ENCODE data around the gene ECE2. TPM values are rescaled to one million over a fixed set of nuclear protein-coding genes. Genes with fewer than 3 reads are reported as not detected.

Gene ECE2
- total RNA-seq, 6 experiments from 2014 or later, result not detected

- H3K4me1 Mint-ChIP-seq (ENCODE audit: low read depth), result peaks cover 8% of the 10 kb centered on the region
- no peak overlapping the region for H3K4me3 Mint-ChIP-seq
- no peak for TF ChIP-seq CTCF (IDR thresholded peaks at IDR 0.05)
- no peak overlapping the region for H3K27ac Mint-ChIP-seq
- H3K9me3 Mint-ChIP-seq, result no peaks in the 10 kb centered on the region
- no peak for DNase-seq
- peaks cover 7% of the 10 kb centered on the region for H3K36me3 Mint-ChIP-seq (ENCODE audit: low read depth)
- H3K27me3 Mint-ChIP-seq (ENCODE audit: insufficient read depth), result peaks cover 13% of the 10 kb centered on the region
These were observed 38.0 kb upstream of the ECE2 start for GRCh38 chr3:184237807-184238206.

GRCh38 chr3:184238246-184238818 lies 37.5 kb upstream of the ECE2 start:
- Mint-ChIP-seq H3K4me3 (no peak overlapping the region), H3K4me1 (ENCODE audit: low read depth) (peaks cover 8% of the 10 kb centered on the region), H3K27me3 (ENCODE audit: insufficient read depth) (peaks cover 13% of the 10 kb centered on the region), H3K36me3 (ENCODE audit: low read depth) (peaks cover 9% of the 10 kb centered on the region), H3K9me3 (no peaks in the 10 kb centered on the region), H3K27ac (no peak overlapping the region)
- TF ChIP-seq CTCF (IDR thresholded peaks at IDR 0.05), result no peak
- no peak for DNase-seq

- Mint-ChIP-seq H3K9me3 (no peaks in the 10 kb centered on the region), H3K27ac (no peak overlapping the region; the same call in 1 of the 2 replicates), H3K4me1 (ENCODE audit: low read depth) (peaks cover 4% of the 10 kb centered on the region), H3K4me3 (no peak overlapping the region), H3K36me3 (ENCODE audit: low read depth) (peaks cover 9% of the 10 kb centered on the region), H3K27me3 (ENCODE audit: insufficient read depth) (peaks cover 11% of the 10 kb centered on the region)
- no peak for DNase-seq
- TF ChIP-seq CTCF (IDR thresholded peaks at IDR 0.05), result no peak
These were observed 36.6 kb upstream of the ECE2 start for GRCh38 chr3:184239221-184239620.

GRCh38 chr3:184239708-184240107 lies 36.1 kb upstream of the ECE2 start:
- H3K4me3 Mint-ChIP-seq, result no peak overlapping the region
- H3K4me1 Mint-ChIP-seq (ENCODE audit: low read depth), result no peaks in the 10 kb centered on the region
- H3K27me3 Mint-ChIP-seq (ENCODE audit: insufficient read depth), result peaks cover 8% of the 10 kb centered on the region
- no peak overlapping the region for H3K27ac Mint-ChIP-seq
- no peak for DNase-seq
- peaks cover 11% of the 10 kb centered on the region for H3K36me3 Mint-ChIP-seq (ENCODE audit: low read depth)
- H3K9me3 Mint-ChIP-seq, result no peaks in the 10 kb centered on the region
- no peak for TF ChIP-seq CTCF (IDR thresholded peaks at IDR 0.05)

GRCh38 chr3:184240384-184241140 lies 35.3 kb upstream of the ECE2 start:
- H3K9me3 Mint-ChIP-seq, result no peaks in the 10 kb centered on the region
- TF ChIP-seq CTCF (IDR thresholded peaks at IDR 0.05), result 0 out of 2 replicates have a peak, but pooled peaks have one; percentile 6
- no peak overlapping the region for H3K4me3 Mint-ChIP-seq
- peaks cover 15% of the 10 kb centered on the region for H3K36me3 Mint-ChIP-seq (ENCODE audit: low read depth)
- peak; percentile 39 for DNase-seq
- no peaks in the 10 kb centered on the region for H3K4me1 Mint-ChIP-seq (ENCODE audit: low read depth)
- H3K27ac Mint-ChIP-seq, result no peak overlapping the region
- peaks cover 7% of the 10 kb centered on the region; the same call in 1 of the 2 replicates for H3K27me3 Mint-ChIP-seq (ENCODE audit: insufficient read depth)

Measured in HFFc6 (cell line).